Adrenal gland (tissue), 12 donors: ENCODE data around the gene NKIRAS2. TPM values are rescaled to one million over a fixed set of nuclear protein-coding genes. Genes with fewer than 3 reads are reported as not detected.
A peak's percentile ranks its signal among the peaks of the same experiment; 100 is the strongest.

ENCODE experiments used
- DNase-seq, 7 donors: peaks; one replicate each; pipeline ENCODE4 v3.0.0-alpha.2; 2019 to 2020
- H3K27ac ChIP-seq, 5 donors: fragments of 200-600 bp; sonication (generic) in 4 of 5; 1 replicate in 3 of 5; 2 replicates in 2 of 5; pipeline versions ENCODE4 v1.5.1 to v1.8.0; 2016 to 2020; ENCODE audit warnings: mild to moderate bottlenecking in 1 of 5
- H3K27me3 ChIP-seq: fragments of 200-600 bp; 2 replicates; pipeline ENCODE4 v1.8.0; 2021
- H3K36me3 ChIP-seq, 2 donors: fragments of 200-600 bp; replicated peaks in 1 of 2; 1 replicate in 1 of 2; 2 replicates in 1 of 2; pipeline versions ENCODE4 v1.5.1 to v1.8.0; 2018 to 2022
- H3K4me1 ChIP-seq, 2 donors: fragments of 200-600 bp; replicated peaks in 1 of 2; 1 replicate in 1 of 2; 2 replicates in 1 of 2; pipeline versions ENCODE4 v1.5.1 to v1.8.0; 2018 to 2021
- H3K4me3 ChIP-seq, 4 donors: fragments of 200-600 bp; sonication (generic) in 3 of 4; one replicate each; pipeline ENCODE4 v1.5.1; 2016 to 2018
- H3K9me3 ChIP-seq, 3 donors: fragments of 200-600 bp; sonication (generic) in 1 of 3; replicated peaks in 1 of 3; 1 replicate in 2 of 3; 2 replicates in 1 of 3; pipeline versions ENCODE4 v1.5.1 to v1.8.0; 2016 to 2021
- POLR2A ChIP-seq, 2 donors: fragments of 450-650 bp; IDR thresholded peaks; one replicate each; pipeline ENCODE4 v1.6.1; 2017; ENCODE audit warnings: antibody characterized with exemption in 2 of 2, mild to moderate bottlenecking in 2 of 2, moderate library complexity in 1 of 2
- WGBS, 4 donors: extraction: QIAGEN DNeasy Blood & Tissue Kit in 2 of 4; methylation state at CpG; one replicate each; pipeline versions ENCODE4 v1.1.5 to v1.1.7; 2013 to 2017; 5-methylcytosine and 5-hydroxymethylcytosine counted together
- intact Hi-C, 2 donors: fragments of 100-400 bp; cut with DNase I; formaldehyde crosslinking; loops; one replicate each; pipeline versions ENCODE4 v1.14.1 to v1.15.0; 2022 to 2023
- polyA plus RNA-seq, 3 donors: library from polyadenylated mRNA; stranded (reverse); fragments of 200-250 nt in 2 of 3; fragments of 350-450 nt in 1 of 3; fragmentation: Illumina TruSeq in 1 of 3; extraction: RNeasy Lipid Tissue Mini Kit (QIAGEN cat#74804) in 1 of 3; gene quantifications; one replicate each; pipeline ENCODE4 v1.2.3, GENCODE V29; 2013 to 2014
- total RNA-seq, 9 donors: library from RNA; depleted of rRNA in 4 of 9; stranded (reverse); fragments of >200 nt in 4 of 9; fragments of 120-200 nt in 1 of 9; fragmentation: NEBNext Ultra II Directional in 1 of 9; extraction: Animal tissue kit (Norgen Biotek cat#: 25700) in 1 of 9; gene quantifications; one replicate each; pipeline versions ENCODE4 v1.1.0 to v1.2.4, GENCODE V29; 2013 to 2023
- TF ChIP-seq, protein P1 (sequence below), 6 experiments: fragments of 450-650 bp in 4 of 6; fragments of 200-600 bp in 2 of 6; sonication (generic) in 1 of 6; IDR thresholded peaks; 1 replicate in 5 of 6; 2 replicates in 1 of 6; pipeline versions ENCODE4 v1.5.1 to v1.8.0; 2016 to 2021; ENCODE audit warnings: antibody characterized with exemption in 6 of 6, mild to moderate bottlenecking in 2 of 6, moderate library complexity in 1 of 6
- donor health status: healthy with polysubstance abuse.
- donor health status: Bipolar disorder and iron deficiency.
- donor health status: DM: yes; HTN: yes; CAD: no.
- donor health status: DM: no; HTN: no; CAD: no.
- donor health status: DM: no; HTN: no; CAD: no.
- donor health status: DM: yes; HTN: yes; CAD: no.

The NKIRAS2 gene
- total and polyA plus RNA-seq, 12 donors: 22.9 to 56.8 (median 29.4) TPM

DNA sequence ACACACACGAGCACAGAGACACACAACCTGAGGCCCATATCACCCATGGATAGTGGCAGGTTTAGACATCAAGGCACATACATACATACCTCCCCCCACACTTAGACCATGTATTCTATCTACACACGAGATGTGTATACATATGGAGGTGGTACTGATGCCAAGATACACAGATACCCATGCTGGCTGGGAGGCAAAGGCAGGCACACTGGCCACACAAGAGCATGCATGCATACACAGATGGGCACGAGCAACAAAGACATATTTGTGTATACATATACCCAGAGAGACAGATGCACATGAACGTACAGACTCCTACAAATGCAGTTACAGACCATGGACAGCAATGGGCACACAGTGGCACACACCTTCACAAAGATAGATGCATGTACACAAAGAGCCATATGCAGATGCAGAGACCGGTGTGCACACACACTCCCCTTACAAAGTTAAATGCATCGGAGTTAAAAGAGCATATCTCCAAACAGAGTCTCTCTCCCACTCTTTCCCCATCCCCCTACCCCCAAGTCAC, 32.5 kb downstream of the NKIRAS2 start:
- H3K36me3 ChIP-seq: no peaks in the 10 kb centered on the region
- no peak for DNase-seq
- H3K4me1 ChIP-seq: peaks cover 0 to 6% of the 10 kb centered on the region in 2 donors
- TF ChIP-seq, protein P1, sequence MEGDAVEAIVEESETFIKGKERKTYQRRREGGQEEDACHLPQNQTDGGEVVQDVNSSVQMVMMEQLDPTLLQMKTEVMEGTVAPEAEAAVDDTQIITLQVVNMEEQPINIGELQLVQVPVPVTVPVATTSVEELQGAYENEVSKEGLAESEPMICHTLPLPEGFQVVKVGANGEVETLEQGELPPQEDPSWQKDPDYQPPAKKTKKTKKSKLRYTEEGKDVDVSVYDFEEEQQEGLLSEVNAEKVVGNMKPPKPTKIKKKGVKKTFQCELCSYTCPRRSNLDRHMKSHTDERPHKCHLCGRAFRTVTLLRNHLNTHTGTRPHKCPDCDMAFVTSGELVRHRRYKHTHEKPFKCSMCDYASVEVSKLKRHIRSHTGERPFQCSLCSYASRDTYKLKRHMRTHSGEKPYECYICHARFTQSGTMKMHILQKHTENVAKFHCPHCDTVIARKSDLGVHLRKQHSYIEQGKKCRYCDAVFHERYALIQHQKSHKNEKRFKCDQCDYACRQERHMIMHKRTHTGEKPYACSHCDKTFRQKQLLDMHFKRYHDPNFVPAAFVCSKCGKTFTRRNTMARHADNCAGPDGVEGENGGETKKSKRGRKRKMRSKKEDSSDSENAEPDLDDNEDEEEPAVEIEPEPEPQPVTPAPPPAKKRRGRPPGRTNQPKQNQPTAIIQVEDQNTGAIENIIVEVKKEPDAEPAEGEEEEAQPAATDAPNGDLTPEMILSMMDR (IDR thresholded peaks at IDR 0.05): no peak
- no peak for TF ChIP-seq POLR2A (IDR thresholded peaks at IDR 0.05)
- no peak overlapping the region for H3K27ac ChIP-seq
- H3K27me3 ChIP-seq: no peaks in the 10 kb centered on the region
- intact Hi-C loops: no loop called here
- no peaks in the 10 kb centered on the region for H3K9me3 ChIP-seq
- H3K4me3 ChIP-seq: no peak overlapping the region
- WGBS, 4 donors: 67 to 85% (median 75%) methylated on average over 6 of the region's 6 CpGs

DNA sequence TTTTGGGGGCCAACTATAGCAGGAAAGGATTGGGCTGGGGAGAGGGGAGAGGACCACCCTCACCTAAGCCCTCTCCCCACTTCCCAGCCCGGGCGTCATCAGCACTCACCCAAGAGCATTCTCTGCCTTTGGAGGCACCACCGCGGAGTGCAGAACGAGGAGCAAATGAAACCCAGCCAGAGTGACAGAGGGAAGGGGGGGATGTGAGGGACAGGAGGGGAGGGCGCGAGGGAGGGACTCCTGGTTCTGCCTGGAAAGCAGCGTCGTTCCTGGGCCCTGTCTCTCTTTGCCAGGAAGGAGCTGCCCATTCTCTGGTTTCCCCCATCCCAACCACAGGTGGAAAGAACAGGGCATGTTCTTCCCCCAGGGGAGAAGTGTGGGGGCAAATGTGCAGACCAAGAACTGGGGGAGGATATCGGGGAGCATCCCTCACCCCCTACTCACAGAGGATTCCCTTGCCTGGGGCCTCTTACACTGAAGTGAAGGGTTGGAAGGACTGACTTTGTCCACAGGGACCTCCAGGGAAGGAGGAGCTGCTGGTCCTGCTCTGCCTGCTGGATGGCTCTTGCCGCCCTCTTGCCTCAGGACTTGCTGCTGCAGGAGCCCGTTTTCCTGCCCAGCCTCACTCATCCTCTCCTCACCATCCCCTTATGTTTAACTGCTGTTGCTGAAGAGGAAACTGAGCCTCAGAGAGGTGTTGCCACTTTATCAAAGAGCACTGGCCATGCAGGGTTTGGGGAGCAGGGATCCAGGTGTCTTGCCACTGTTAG, 34.0 kb downstream of the NKIRAS2 start:
- TF ChIP-seq, protein P1 (IDR thresholded peaks at IDR 0.05): no peak
- TF ChIP-seq POLR2A (IDR thresholded peaks at IDR 0.05): no peak
- H3K36me3 ChIP-seq: no peaks in the 10 kb centered on the region
- peaks cover 0 to 6% of the 10 kb centered on the region in 2 donors for H3K4me1 ChIP-seq
- intact Hi-C loops: no loop called here
- no peaks in the 10 kb centered on the region for H3K27me3 ChIP-seq
- WGBS, 4 donors: 38 to 60% (median 40%) methylated on average over 10 to 12 of the region's 12 CpGs
- no peak overlapping the region for H3K27ac ChIP-seq
- H3K4me3 ChIP-seq: no peak overlapping the region
- no peak for DNase-seq
- no peaks in the 10 kb centered on the region for H3K9me3 ChIP-seq

DNA sequence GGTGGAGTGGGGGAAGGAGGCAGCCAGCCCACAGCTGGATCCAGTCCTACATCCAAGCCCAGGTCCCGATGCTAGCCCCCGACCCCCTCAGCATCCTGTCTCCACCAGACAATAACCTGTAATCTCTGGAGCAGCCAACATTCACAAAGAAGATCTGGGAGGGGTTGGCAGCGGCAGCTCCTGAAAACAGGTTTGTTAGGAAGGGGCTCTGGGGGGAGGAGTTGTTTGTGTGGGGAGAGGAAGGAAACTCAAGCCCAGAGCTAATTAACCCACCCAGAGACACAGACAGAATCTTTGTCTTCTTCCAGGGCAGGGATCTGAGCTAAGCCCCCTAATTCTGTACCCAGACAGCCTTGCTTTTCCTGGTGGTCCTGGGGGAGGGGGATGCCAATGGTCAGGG, 35.1 kb downstream of the NKIRAS2 start:
- Histone ChIP-seq H3K27ac (no peak overlapping the region), H3K36me3 (no peaks in the 10 kb centered on the region), H3K27me3 (no peaks in the 10 kb centered on the region), H3K4me1 (peaks cover 0 to 2% of the 10 kb centered on the region in 2 donors), H3K9me3 (no peaks in the 10 kb centered on the region), H3K4me3 (no peak overlapping the region)
- DNase-seq: no peak
- 26 to 57% (median 44%) methylated on average over 3 of the region's 3 CpGs for WGBS, 4 donors
- no peak for TF ChIP-seq POLR2A (IDR thresholded peaks at IDR 0.05)
- TF ChIP-seq, protein P1 (IDR thresholded peaks at IDR 0.05): no peak
- intact Hi-C loops: no loop called here

DNA sequence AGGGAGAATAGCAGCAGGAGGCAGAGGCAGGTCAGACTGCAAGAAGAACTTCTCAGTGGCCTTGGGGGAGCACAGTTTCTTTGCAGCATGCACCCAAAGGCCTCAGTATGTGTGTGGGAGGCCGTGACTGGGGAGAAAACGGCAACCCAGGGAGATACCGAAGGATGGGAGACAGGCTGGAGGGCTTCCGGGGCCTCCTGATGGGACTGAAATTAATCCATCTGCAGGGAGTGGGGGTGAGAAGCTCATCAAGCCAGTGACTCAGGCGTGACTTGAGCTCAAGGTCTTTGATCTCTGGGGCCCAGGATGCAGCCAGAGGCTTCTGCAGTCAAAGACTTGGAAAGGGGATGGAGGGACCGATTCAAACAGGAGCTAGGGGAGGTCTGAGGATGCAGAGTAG, 35.6 kb downstream of the NKIRAS2 start:
- 23 to 32% (median 26%) methylated on average over 6 of the region's 6 CpGs for WGBS, 4 donors
- no peak overlapping the region for H3K4me3 ChIP-seq
- H3K27me3 ChIP-seq: no peaks in the 10 kb centered on the region
- DNase-seq: peak in 5 of 7 donors; percentile 38 to 66 (median 54)
- no peaks in the 10 kb centered on the region for H3K4me1 ChIP-seq
- H3K36me3 ChIP-seq: no peaks in the 10 kb centered on the region
- H3K9me3 ChIP-seq: no peaks in the 10 kb centered on the region
- no peak overlapping the region for H3K27ac ChIP-seq
- intact Hi-C loops: no loop called here
- TF ChIP-seq, protein P1 (IDR thresholded peaks at IDR 0.05): no peak
- no peak for TF ChIP-seq POLR2A (IDR thresholded peaks at IDR 0.05)
